ENCODE measurements around the gene CHST9. TPM values are rescaled to one million over a fixed set of nuclear protein-coding genes. Genes with fewer than 3 reads are reported as not detected.

The CHST9 gene
- total and polyA plus RNA-seq, 2 donors (not counting 3 experiments of a cell fraction or from before 2014, with no cell fraction given): not detected

DNA sequence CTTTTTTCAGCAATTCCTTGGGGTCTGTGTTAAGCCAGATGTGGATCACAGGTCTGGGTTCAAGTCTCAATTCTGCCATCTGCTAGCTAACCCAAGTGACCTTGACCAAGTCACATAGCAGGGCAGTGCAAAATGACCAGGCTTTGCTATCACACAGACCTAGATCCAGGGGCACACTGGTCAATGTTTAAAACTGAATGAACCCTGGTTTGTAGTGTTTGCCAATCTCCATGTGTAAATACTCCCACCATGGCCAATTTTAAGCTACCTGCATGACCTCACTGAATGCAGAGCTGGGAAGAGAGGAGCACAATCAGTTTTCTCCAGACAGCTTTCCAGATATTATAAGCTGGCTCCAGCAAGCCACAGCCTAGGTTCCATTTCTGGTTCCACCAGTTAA lies 142.9 kb downstream of the CHST9 start:
- intact Hi-C loops (cut with micrococcal nuclease) (no loop called here), dilution Hi-C loops (cut with MboI; ENCODE audit: extremely low pct_ligation_motif_present, low sequenced_read_pairs) (no loop called here)
- Histone ChIP-seq H3K9me1 (replicated peaks; ENCODE audit: control insufficient read depth, extremely low read depth, insufficient read depth, low read length) (no peaks in the 10 kb centered on the region), H3K4me2 (ENCODE audit: insufficient read depth, low read length) (no peak overlapping the region), H3K9me3 (replicated peaks; ENCODE audit: control insufficient read depth, insufficient read depth, low read length) (no peaks in the 10 kb centered on the region), H3K27me3 (ENCODE audit: control insufficient read depth in 2 of 2, insufficient read depth in 2 of 2, low read length in 2 of 2) (no peaks in the 10 kb centered on the region), H3K4me3 (replicated peaks in 1 of 3; ENCODE audit: insufficient read depth in 1 of 3, low read depth in 1 of 3, low read length in 3 of 3) (no peak overlapping the region), H3K4me1 (ENCODE audit: control insufficient read depth, extremely low read depth, insufficient read depth, low read length) (no peaks in the 10 kb centered on the region), H3K79me2 (ENCODE audit: control insufficient read depth, insufficient read depth, low read length) (no peaks in the 10 kb centered on the region), H3K36me3 (ENCODE audit: control insufficient read depth in 2 of 2, extremely low read depth in 1 of 2, insufficient read depth in 2 of 2, low read length in 2 of 2) (no peaks in the 10 kb centered on the region), H3K9ac (replicated peaks; ENCODE audit: extremely low read depth, insufficient read depth, low read length) (no peak overlapping the region), H4K20me1 (replicated peaks; ENCODE audit: control insufficient read depth, extremely low read depth, insufficient read depth, low read length) (no peaks in the 10 kb centered on the region), H2AFZ (ENCODE audit: low read depth, low read length) (no peak overlapping the region), H3K27ac (ENCODE audit: insufficient read depth, low read depth, low read length) (no peak overlapping the region)
- TF ChIP-seq, protein P1, sequence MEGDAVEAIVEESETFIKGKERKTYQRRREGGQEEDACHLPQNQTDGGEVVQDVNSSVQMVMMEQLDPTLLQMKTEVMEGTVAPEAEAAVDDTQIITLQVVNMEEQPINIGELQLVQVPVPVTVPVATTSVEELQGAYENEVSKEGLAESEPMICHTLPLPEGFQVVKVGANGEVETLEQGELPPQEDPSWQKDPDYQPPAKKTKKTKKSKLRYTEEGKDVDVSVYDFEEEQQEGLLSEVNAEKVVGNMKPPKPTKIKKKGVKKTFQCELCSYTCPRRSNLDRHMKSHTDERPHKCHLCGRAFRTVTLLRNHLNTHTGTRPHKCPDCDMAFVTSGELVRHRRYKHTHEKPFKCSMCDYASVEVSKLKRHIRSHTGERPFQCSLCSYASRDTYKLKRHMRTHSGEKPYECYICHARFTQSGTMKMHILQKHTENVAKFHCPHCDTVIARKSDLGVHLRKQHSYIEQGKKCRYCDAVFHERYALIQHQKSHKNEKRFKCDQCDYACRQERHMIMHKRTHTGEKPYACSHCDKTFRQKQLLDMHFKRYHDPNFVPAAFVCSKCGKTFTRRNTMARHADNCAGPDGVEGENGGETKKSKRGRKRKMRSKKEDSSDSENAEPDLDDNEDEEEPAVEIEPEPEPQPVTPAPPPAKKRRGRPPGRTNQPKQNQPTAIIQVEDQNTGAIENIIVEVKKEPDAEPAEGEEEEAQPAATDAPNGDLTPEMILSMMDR (IDR thresholded peaks at IDR 0.05; ENCODE audit: extremely low read depth in 1 of 2, insufficient read depth in 1 of 2, low read depth in 1 of 2, low read length in 2 of 2): no peak
- TF ChIP-seq POLR2A (IDR thresholded peaks at IDR 0.05; ENCODE audit: low read depth, low read length): no peak
- TF ChIP-seq GATA2 (IDR thresholded peaks at IDR 0.05; ENCODE audit: insufficient read depth, insufficient read length, low read depth, low read length): no peak
- TF ChIP-seq MYC (IDR thresholded peaks at IDR 0.05; ENCODE audit: low read depth, low read length): no peak
- no peak for TF ChIP-seq POLR2AphosphoS5 (IDR thresholded peaks at IDR 0.05; ENCODE audit: insufficient read depth, low read depth, low read length)
- TF ChIP-seq FOS (IDR thresholded peaks at IDR 0.05; ENCODE audit: borderline replicate concordance, insufficient read depth, low read length): no peak
- TF ChIP-seq EZH2 (IDR thresholded peaks at IDR 0.05; ENCODE audit: borderline replicate concordance, low read depth, low read length, severe bottlenecking): no peak
- TF ChIP-seq JUN (IDR thresholded peaks at IDR 0.05; ENCODE audit: borderline replicate concordance, insufficient read depth, insufficient read length, low read depth): no peak
- TF ChIP-seq MAX (IDR thresholded peaks at IDR 0.05; ENCODE audit: insufficient read depth, insufficient read length): no peak
- ChIA-PET POLR2A (no interaction called here), CTCF (no interaction called here)
- no peak for FAIRE-seq
- BruUV-seq (replicated peaks): no TSS peak
- no peak for DNase-seq (ENCODE audit: low read depth, low spot score)

Data from endothelial cell of umbilical vein (primary cell).